Endodermal cell (in vitro differentiated cells): ENCODE data around the gene DHFR2. TPM values are rescaled to one million over a fixed set of nuclear protein-coding genes. Genes with fewer than 3 reads are reported as not detected.

Experiments used
- DNase-seq: peaks from one replicate; pipeline ENCODE4 v3.0.0-alpha.2; 2017
- H3K27ac ChIP-seq: 2 replicates; pipeline ENCODE4 v1.5.1; 2013; ENCODE audit warnings: mild to moderate bottlenecking, low read depth, low read length, moderate library complexity
- H3K27me3 ChIP-seq: 2 replicates; pipeline ENCODE4 v1.6.1; 2013; ENCODE audit warnings: mild to moderate bottlenecking, low read length, moderate library complexity; ENCODE audit not compliant: insufficient read depth, control insufficient read depth, poor library complexity, severe bottlenecking
- H3K36me3 ChIP-seq: 2 replicates; pipeline ENCODE4 v1.7.0; 2013; ENCODE audit warnings: mild to moderate bottlenecking, low read length, moderate library complexity; ENCODE audit not compliant: control insufficient read depth, insufficient read depth
- H3K4me1 ChIP-seq: one replicate; pipeline ENCODE4 v1.7.0; 2013; ENCODE audit warnings: low read length; ENCODE audit not compliant: control insufficient read depth, insufficient read depth
- H3K4me3 ChIP-seq: 2 replicates; pipeline ENCODE4 v1.5.1; 2013; ENCODE audit warnings: mild to moderate bottlenecking, low read length, moderate library complexity
- H3K9ac ChIP-seq: 2 replicates; pipeline ENCODE4 v1.6.1; 2013; ENCODE audit warnings: mild to moderate bottlenecking, low read length, moderate library complexity; ENCODE audit not compliant: poor library complexity, severe bottlenecking; ENCODE audit errors: extremely low read depth
- H3K9me3 ChIP-seq: 2 replicates; pipeline ENCODE4 v1.6.1; 2013; ENCODE audit warnings: mild to moderate bottlenecking, low read length, moderate library complexity; ENCODE audit not compliant: control insufficient read depth
- H3K27ac Mint-ChIP-seq: 2 replicates; pipeline ENCODE4 v1.8.0; 2020; ENCODE audit warnings: mixed read lengths
- H3K27me3 Mint-ChIP-seq: 2 replicates; pipeline ENCODE4 v1.8.0; 2021; ENCODE audit warnings: mild to moderate bottlenecking, mixed read lengths; ENCODE audit not compliant: insufficient read depth
- H3K36me3 Mint-ChIP-seq: 2 replicates; pipeline ENCODE4 v1.8.0; 2020; ENCODE audit warnings: low read depth, mixed read lengths
- H3K4me1 Mint-ChIP-seq: 2 replicates; pipeline ENCODE4 v1.8.0; 2020; ENCODE audit warnings: mixed read lengths
- H3K4me3 Mint-ChIP-seq: 2 replicates; pipeline ENCODE4 v1.8.0; 2020; ENCODE audit warnings: mild to moderate bottlenecking, moderate library complexity, mixed read lengths
- H3K9me3 Mint-ChIP-seq: 2 replicates; pipeline ENCODE4 v1.8.0; 2020; ENCODE audit warnings: mild to moderate bottlenecking, mixed read lengths
- WGBS, 2 experiments: methylation state at CpG; one replicate each; pipeline versions ENCODE4 v1.1.5 to v1.1.7; 2013; ENCODE audit warnings: missing lambda C conversion rate in 2 of 2, mixed read lengths in 1 of 2; ENCODE audit not compliant: insufficient coverage in 1 of 2, insufficient read length in 1 of 2; 5-methylcytosine and 5-hydroxymethylcytosine counted together
- total RNA-seq, 2 donors: library from RNA; stranded (reverse); fragmentation: NEBNext Ultra II Directional in 1 of 2; extraction: Animal tissue kit (Norgen Biotek cat#: 25700) in 1 of 2; gene quantifications; 2 replicates in 1 of 2; 3 replicates in 1 of 2; pipeline ENCODE4 v1.2.1, GENCODE V29; 2021
- TF ChIP-seq, protein P1 (sequence below): fragments of 200-600 bp; sonication (generic); conservative IDR thresholded peaks from 2 replicates; pipeline ENCODE4 v1.5.0; 2021; ENCODE audit warnings: antibody characterized with exemption, mild to moderate bottlenecking

Gene DHFR2
- total RNA-seq, 2 donors from 2014 or later, result 4.2 to 5.3 TPM

DNA sequence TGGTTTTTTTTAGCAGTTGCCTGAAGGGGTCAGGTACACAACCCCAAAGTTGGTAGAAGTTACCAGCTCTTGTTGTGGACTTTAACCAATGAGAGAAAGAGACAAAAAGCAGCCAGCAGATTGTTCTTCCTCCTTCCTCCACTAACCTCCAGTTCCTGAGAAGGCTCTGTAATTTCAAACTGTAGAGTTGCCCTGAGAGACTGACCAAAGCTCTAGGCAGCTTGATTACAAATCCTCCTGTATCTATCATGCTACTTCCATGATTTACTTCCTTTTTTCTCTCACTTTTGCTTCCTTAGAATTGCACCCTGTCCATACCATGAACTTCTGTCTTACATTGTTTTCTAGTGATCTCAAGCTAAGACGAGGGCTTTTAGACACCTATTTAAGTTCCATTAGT, 29.4 kb upstream of the DHFR2 start:
- Histone ChIP-seq H3K4me3 (no peak overlapping the region), H3K9ac (no peak overlapping the region), H3K4me1 (no peaks in the 10 kb centered on the region), H3K27me3 (no peaks in the 10 kb centered on the region), H3K27ac (no peak overlapping the region), H3K36me3 (peaks cover 57% of the 10 kb centered on the region), H3K9me3 (no peaks in the 10 kb centered on the region)
- peaks cover 46% of the 10 kb centered on the region for H3K36me3 Mint-ChIP-seq
- 83 to 100% methylated on average over 1 of the region's 1 CpG for WGBS, 2 experiments
- no peak overlapping the region for H3K4me3 Mint-ChIP-seq
- no peaks in the 10 kb centered on the region for H3K27me3 Mint-ChIP-seq
- peaks cover 6% of the 10 kb centered on the region for H3K4me1 Mint-ChIP-seq
- no peak for DNase-seq
- no peak overlapping the region for H3K27ac Mint-ChIP-seq
- TF ChIP-seq, protein P1, sequence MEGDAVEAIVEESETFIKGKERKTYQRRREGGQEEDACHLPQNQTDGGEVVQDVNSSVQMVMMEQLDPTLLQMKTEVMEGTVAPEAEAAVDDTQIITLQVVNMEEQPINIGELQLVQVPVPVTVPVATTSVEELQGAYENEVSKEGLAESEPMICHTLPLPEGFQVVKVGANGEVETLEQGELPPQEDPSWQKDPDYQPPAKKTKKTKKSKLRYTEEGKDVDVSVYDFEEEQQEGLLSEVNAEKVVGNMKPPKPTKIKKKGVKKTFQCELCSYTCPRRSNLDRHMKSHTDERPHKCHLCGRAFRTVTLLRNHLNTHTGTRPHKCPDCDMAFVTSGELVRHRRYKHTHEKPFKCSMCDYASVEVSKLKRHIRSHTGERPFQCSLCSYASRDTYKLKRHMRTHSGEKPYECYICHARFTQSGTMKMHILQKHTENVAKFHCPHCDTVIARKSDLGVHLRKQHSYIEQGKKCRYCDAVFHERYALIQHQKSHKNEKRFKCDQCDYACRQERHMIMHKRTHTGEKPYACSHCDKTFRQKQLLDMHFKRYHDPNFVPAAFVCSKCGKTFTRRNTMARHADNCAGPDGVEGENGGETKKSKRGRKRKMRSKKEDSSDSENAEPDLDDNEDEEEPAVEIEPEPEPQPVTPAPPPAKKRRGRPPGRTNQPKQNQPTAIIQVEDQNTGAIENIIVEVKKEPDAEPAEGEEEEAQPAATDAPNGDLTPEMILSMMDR, result no peak
- H3K9me3 Mint-ChIP-seq, result no peaks in the 10 kb centered on the region

DNA sequence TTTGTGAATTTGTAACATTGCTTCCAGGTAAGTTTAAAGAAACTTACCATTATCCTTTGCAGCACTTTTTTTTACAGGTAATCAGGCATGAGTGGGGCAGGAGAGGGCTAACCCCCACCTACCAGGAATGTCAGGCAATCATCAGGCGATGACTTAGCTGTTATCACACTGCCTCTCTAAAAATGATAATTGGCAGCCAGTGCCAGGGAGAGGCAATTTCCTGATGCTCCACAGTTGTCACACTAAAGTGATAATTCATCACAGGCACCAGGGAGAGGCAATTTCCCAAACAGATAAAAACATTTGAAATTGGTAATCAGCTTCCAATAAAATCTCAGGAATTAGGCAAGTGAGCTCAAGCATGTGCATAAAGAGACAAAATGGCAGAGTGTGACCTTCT, 26.4 kb upstream of the DHFR2 start:
- WGBS, 2 experiments, result 85% methylated on average over 1 of the region's 1 CpG; no CpG with 5 or more reads in 1 of the 2 experiments

DNA sequence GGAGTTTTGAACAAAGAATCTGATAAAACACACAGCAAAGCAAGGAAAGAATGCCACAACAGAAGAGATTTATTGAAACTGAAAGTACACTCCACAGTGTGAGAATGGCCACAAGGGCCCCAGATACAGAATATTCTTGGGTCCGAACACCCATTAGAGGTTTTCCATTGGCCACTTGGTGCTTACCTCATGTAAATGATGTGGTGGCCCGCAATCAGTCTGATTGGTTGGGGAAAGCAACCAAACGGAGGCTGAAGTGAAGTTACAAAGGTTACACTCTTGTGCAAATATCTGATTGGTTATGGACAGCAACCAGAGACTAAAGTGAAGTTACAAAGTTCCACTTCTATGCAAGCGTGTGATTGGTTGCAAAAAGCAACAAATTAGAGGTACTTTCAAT, 20.5 kb upstream of the DHFR2 start:
- TF ChIP-seq, protein P1, result no peak
- no peak for DNase-seq
- no peak overlapping the region for H3K9ac ChIP-seq
- H3K27me3 ChIP-seq, result no peaks in the 10 kb centered on the region
- no peaks in the 10 kb centered on the region for H3K27me3 Mint-ChIP-seq
- H3K4me3 ChIP-seq, result no peak overlapping the region
- no peak overlapping the region for H3K4me3 Mint-ChIP-seq
- peaks cover 4% of the 10 kb centered on the region for H3K4me1 Mint-ChIP-seq
- no peaks in the 10 kb centered on the region for H3K9me3 ChIP-seq
- WGBS, 2 experiments, result 93 to 100% methylated on average over 4 of the region's 4 CpGs
- H3K9me3 Mint-ChIP-seq, result no peaks in the 10 kb centered on the region
- no peak overlapping the region for H3K27ac ChIP-seq
- H3K36me3 ChIP-seq, result peaks cover 23% of the 10 kb centered on the region
- H3K36me3 Mint-ChIP-seq, result peaks cover 18% of the 10 kb centered on the region
- H3K27ac Mint-ChIP-seq, result no peak overlapping the region
- H3K4me1 ChIP-seq, result no peaks in the 10 kb centered on the region

More for the DNA sequence above, 26.4 kb upstream of the DHFR2 start:
- Mint-ChIP-seq H3K4me1 (peaks cover 6% of the 10 kb centered on the region), H3K9me3 (no peaks in the 10 kb centered on the region), H3K4me3 (no peak overlapping the region), H3K27me3 (no peaks in the 10 kb centered on the region), H3K27ac (no peak overlapping the region), H3K36me3 (peaks cover 38% of the 10 kb centered on the region)
- H3K4me3 ChIP-seq, result no peak overlapping the region
- H3K27ac ChIP-seq, result no peak overlapping the region
- peaks cover 46% of the 10 kb centered on the region for H3K36me3 ChIP-seq
- no peaks in the 10 kb centered on the region for H3K9me3 ChIP-seq
- TF ChIP-seq, protein P1, result no peak
- H3K27me3 ChIP-seq, result no peaks in the 10 kb centered on the region
- H3K4me1 ChIP-seq, result no peaks in the 10 kb centered on the region
- no peak overlapping the region for H3K9ac ChIP-seq
- DNase-seq, result no peak
